ENCODE data around the gene DOCK4. TPM values are rescaled to one million over a fixed set of nuclear protein-coding genes. Genes with fewer than 3 reads are reported as not detected.

DOCK4 gene
- total RNA-seq, 1 experiment from 2014 or later, result 3.4 TPM

DNA sequence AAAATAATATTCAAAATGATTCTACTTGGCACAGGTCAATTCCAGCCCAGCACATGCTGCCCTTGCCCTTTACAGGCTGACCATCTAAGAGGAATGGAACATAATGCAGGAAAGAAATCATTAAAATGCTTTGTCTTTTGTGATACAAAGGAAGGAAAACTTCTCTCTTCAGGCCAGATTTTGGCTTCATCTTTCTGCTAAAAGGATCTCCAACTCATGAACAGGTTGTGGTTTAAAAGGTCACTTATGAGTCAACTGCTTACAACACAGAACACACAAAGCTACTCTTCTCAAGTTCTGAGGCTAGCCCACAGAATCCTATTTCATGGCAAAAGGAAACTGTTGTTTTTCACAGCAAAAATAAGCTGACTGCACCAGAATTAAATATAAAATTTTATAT, 197.1 kb downstream of the DOCK4 start:
- Mint-ChIP-seq H3K4me1 (ENCODE audit: low read depth, unreplicated experiment) (no peaks in the 10 kb centered on the region), H3K27ac (ENCODE audit: unreplicated experiment) (no peak overlapping the region), H3K9me3 (ENCODE audit: low read depth, unreplicated experiment) (no peaks in the 10 kb centered on the region), H3K27me3 (ENCODE audit: unreplicated experiment) (no peaks in the 10 kb centered on the region), H3K36me3 (ENCODE audit: insufficient read depth, unreplicated experiment) (no peaks in the 10 kb centered on the region), H3K4me3 (ENCODE audit: low read depth, unreplicated experiment) (no peak overlapping the region)
- no TSS peak for BruUV-seq (replicated peaks)
- CTCF ChIA-PET, result no interaction called here
- no peak for DNase-seq
- intact Hi-C loops (cut with micrococcal nuclease; ENCODE audit: unreplicated experiment), result no loop called here
- TF ChIP-seq, protein P1, sequence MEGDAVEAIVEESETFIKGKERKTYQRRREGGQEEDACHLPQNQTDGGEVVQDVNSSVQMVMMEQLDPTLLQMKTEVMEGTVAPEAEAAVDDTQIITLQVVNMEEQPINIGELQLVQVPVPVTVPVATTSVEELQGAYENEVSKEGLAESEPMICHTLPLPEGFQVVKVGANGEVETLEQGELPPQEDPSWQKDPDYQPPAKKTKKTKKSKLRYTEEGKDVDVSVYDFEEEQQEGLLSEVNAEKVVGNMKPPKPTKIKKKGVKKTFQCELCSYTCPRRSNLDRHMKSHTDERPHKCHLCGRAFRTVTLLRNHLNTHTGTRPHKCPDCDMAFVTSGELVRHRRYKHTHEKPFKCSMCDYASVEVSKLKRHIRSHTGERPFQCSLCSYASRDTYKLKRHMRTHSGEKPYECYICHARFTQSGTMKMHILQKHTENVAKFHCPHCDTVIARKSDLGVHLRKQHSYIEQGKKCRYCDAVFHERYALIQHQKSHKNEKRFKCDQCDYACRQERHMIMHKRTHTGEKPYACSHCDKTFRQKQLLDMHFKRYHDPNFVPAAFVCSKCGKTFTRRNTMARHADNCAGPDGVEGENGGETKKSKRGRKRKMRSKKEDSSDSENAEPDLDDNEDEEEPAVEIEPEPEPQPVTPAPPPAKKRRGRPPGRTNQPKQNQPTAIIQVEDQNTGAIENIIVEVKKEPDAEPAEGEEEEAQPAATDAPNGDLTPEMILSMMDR (IDR thresholded peaks at IDR 0.05; ENCODE audit: unreplicated experiment), result no peak

DNA sequence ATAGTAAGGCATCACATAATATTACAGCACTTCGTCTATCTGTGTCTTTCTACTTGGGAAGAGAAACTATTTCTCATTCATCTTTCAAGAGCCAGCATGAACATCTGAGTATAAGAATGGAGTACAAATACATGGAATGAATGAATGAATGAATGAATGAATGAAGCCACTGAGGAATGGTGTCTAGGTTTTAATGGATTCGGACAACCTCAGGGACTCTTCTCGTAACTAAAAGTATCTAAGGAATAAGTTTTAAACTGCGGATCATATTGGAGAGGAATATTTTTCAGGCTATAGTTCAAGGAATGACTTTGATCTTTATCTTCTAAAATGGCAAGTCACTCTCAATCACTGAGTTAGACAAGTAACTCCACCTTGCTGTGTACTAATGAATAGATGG, 199.0 kb downstream of the DOCK4 start:
- intact Hi-C loops (cut with micrococcal nuclease; ENCODE audit: unreplicated experiment), result no loop called here
- Mint-ChIP-seq H3K36me3 (ENCODE audit: insufficient read depth, unreplicated experiment) (no peaks in the 10 kb centered on the region), H3K4me3 (ENCODE audit: low read depth, unreplicated experiment) (no peak overlapping the region)

DNA sequence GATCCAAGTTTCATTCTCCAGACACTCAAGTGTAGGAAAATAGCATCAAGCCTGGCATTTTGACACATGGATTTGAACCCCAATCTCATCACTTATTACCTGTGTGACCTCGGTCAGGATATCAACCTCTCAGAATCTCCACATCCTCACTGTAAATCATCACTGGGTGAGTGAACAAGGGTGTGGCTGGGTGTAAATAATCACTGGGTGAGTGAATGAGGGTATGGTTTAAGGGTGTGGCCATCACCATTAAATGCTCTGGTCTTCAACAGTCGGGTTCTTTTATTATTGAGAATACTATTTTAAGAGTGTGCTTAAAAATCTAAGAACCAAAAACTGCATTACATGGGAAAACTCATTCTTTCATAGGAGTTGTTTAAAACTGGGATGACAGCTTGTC, 200.1 kb downstream of the DOCK4 start:
- Mint-ChIP-seq H3K27me3 (ENCODE audit: unreplicated experiment) (no peaks in the 10 kb centered on the region), H3K4me3 (ENCODE audit: low read depth, unreplicated experiment) (no peak overlapping the region), H3K36me3 (ENCODE audit: insufficient read depth, unreplicated experiment) (no peaks in the 10 kb centered on the region), H3K4me1 (ENCODE audit: low read depth, unreplicated experiment) (no peaks in the 10 kb centered on the region), H3K27ac (ENCODE audit: unreplicated experiment) (no peak overlapping the region), H3K9me3 (ENCODE audit: low read depth, unreplicated experiment) (no peaks in the 10 kb centered on the region)
- intact Hi-C loops (cut with micrococcal nuclease; ENCODE audit: unreplicated experiment), result no loop called here
- CTCF ChIA-PET, result no interaction called here
- no peak for DNase-seq
- TF ChIP-seq, protein P1 (IDR thresholded peaks at IDR 0.05; ENCODE audit: unreplicated experiment), result no peak
- BruUV-seq (replicated peaks), result no TSS peak

More for the DNA sequence above, 199.0 kb downstream of the DOCK4 start:
- Mint-ChIP-seq H3K27me3 (ENCODE audit: unreplicated experiment) (no peaks in the 10 kb centered on the region), H3K9me3 (ENCODE audit: low read depth, unreplicated experiment) (no peaks in the 10 kb centered on the region), H3K4me1 (ENCODE audit: low read depth, unreplicated experiment) (no peaks in the 10 kb centered on the region), H3K27ac (ENCODE audit: unreplicated experiment) (no peak overlapping the region)
- TF ChIP-seq, protein P1 (IDR thresholded peaks at IDR 0.05; ENCODE audit: unreplicated experiment), result no peak
- BruUV-seq (replicated peaks), result no TSS peak
- CTCF ChIA-PET, result no interaction called here
- DNase-seq, result no peak

DNA sequence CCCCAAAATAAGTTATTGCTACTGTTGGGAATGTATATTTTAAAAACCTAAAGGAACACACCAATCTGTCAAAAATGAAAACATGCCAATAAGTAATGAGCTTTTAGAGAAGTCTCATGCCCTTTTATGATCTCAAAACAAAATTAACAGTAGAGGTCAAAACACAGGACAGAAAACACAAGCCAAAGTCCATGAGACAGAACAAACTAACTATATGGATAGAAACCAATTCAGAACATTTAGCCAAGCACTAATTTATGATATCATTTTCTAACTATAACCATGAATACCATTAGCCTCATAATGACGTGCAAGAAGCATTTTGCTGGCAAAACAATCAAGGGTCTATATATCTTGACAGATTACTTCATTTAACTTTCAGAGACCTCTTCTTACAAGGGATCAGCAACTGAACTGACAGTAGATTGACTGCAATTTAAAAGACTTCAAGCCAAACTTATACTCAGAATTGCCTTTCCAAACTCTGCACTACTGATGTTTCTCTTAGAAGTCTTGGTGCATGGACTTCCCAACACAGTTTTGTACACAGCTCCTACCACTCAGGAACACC, 200.9 kb downstream of the DOCK4 start:
- no peaks in the 10 kb centered on the region for H3K9me3 Mint-ChIP-seq (ENCODE audit: low read depth, unreplicated experiment)
- TF ChIP-seq, protein P1 (IDR thresholded peaks at IDR 0.05; ENCODE audit: unreplicated experiment), result no peak
- intact Hi-C loops (cut with micrococcal nuclease; ENCODE audit: unreplicated experiment), result no loop called here
- no peak overlapping the region for H3K4me3 Mint-ChIP-seq (ENCODE audit: low read depth, unreplicated experiment)
- DNase-seq, result no peak
- H3K27ac Mint-ChIP-seq (ENCODE audit: unreplicated experiment), result no peak overlapping the region
- H3K27me3 Mint-ChIP-seq (ENCODE audit: unreplicated experiment), result no peaks in the 10 kb centered on the region
- no TSS peak for BruUV-seq (replicated peaks)
- H3K4me1 Mint-ChIP-seq (ENCODE audit: low read depth, unreplicated experiment), result no peaks in the 10 kb centered on the region
- CTCF ChIA-PET, result no interaction called here
- no peaks in the 10 kb centered on the region for H3K36me3 Mint-ChIP-seq (ENCODE audit: insufficient read depth, unreplicated experiment)

Measured in Calu3 (cell line).